HG02678 (cell line): ENCODE data around the gene CUX1.
A peak's percentile ranks its signal among the peaks of the same experiment; 100 is the strongest.
"Not testable (repeated sequence)": the region's sequence is repeated elsewhere in the genome, so short reads cannot be mapped to it uniquely, and the experiment has no call there.

Experiments used
- ATAC-seq: cut with Tn5 transposase; IDR thresholded peaks from one replicate; pipeline ENCODE4 v1.9.1; 2021; ENCODE audit warnings: mild to moderate bottlenecking, moderate library complexity; ENCODE audit not compliant: unreplicated experiment

The CUX1 gene

DNA sequence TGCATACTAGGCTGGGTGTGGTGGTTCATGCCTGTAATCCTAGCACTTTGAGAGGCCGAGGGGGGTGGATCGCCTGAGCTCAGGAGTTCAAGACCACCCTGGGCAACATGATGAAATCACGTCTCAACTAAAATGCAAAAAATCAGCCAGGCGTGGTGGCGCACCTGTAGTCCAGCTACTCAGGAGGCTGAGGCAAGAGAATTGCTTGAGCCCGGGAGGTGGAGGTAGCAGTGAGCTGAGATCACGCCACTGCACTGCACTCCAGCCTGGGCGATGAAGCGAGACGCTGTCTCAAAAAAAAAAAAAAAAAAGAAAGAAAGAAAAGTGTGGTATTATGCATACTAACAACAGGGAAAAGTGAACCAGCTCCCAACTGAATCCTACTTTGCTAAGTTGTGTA is 19.3 kb upstream of the CUX1 start:
- ATAC-seq = not testable (repeated sequence)

DNA sequence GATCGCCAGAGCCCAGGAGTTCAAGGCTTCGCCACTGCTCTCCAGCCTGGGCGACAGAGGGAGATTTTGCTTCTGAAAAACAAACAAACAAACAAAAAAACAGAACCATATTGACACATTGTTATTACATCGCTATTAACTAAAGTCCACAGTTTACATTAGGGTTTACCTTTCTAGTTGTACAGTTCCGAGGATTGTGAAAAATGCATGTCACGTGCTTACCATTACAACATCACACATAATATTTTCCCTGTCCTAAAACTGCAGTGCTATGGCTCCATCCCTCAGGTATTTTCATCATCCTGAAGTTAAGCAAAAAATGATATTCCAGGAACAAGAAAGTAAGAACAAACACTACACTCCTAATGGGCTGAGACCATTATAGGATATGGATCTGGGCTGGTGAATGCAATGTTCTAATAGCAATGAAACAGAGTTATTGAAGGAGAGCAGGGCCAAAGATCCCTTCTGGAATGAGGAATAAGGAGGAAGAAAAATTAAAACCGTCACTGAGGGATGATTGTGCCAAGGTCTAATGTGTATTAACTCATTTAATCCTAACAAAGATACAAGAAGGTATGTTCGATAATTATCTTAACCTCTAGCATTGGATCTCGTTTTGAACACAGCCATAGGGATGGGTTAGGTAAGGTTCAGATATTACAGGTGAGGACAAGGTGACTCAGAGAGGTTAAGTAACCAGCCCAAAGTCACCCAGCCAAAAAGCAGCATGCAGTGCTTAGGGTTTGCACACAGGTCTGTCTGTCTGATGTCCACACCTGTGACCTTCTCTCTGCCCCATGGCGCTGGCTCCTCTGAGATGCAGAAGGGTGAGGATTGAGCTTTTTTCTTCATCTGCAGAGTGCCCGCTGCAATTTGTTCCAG is 14.0 kb upstream of the CUX1 start:
- no peak for ATAC-seq

DNA sequence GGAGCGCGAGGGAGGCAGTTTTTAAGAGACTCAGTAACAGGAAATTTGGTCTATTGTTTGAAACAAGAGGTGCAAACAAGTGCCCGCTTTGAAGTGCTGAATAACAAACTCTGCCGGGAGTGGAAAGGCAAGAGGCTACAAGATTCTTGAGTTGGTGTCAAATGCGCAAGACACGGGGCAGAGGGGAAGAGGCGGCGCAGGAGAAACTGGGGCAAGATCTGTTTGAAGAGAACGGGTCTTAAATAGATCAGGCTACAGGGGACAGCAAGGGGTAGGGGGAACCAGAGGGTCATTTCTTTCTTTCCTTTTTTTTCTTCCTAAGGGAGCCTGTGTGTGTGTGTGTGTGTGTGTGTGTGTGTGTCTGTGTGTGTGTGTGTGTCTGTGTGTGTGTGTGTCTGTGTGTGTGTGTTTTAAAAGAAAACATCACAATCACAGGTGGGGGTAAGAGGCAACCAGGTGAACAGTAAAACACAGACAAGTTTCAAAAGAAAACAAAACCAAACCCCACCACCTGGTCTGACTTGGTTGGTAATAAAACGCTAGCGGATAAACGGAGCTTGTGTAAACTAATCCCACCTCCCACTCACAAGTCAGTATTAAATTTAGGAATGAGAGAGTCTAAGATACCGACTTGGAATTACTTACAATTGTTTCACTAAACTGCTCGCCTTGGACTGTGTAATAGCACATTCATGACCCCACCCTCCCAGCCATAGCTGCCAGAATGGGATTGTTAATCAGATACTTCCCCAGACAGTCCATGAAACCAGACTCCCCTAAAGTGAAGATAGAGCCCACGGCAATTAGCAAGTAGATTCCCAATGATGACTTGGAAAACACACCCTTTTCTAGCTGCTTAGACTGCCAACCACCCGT is 13.1 kb upstream of the CUX1 start:
- ATAC-seq = no peak

DNA sequence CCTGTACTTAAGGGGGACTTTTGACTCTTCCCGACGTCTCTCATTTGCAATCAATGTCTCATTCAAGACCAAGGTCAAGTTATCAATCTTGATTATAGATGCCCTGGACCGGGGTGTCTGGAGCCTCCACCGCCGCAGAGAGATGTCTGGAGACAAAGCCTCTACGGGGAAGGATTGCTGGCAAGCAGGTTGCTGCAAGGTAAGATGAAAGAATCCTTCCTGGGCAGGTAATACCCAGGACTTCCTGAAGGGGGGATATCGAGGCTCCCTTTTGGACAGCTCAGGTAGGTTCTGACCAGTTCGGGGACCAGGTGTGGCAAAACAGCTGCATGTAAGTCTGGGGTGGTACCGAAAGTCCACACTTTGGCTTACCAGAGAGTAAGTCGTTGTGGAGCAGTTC is 12.5 kb upstream of the CUX1 start:
- no peak for ATAC-seq

DNA sequence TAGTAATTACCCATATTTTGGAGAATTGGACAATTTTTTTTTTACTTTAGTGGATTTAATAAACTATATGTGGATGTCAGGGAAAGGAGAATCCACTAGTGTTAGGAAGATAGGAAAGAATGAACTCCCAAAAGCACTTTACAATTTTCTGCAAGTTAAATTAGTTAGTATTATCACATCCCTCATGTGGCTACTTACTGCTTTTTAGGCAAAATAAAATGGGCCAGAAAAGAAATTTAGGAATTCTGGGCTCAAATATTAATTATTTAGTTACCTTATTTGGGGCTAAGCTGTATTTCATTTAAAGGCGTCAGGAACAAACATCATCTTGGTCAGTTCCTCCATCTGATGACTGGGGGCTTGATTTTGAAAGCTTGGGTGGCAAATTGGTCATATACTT is 4.8 kb upstream of the CUX1 start:
- no peak for ATAC-seq

DNA sequence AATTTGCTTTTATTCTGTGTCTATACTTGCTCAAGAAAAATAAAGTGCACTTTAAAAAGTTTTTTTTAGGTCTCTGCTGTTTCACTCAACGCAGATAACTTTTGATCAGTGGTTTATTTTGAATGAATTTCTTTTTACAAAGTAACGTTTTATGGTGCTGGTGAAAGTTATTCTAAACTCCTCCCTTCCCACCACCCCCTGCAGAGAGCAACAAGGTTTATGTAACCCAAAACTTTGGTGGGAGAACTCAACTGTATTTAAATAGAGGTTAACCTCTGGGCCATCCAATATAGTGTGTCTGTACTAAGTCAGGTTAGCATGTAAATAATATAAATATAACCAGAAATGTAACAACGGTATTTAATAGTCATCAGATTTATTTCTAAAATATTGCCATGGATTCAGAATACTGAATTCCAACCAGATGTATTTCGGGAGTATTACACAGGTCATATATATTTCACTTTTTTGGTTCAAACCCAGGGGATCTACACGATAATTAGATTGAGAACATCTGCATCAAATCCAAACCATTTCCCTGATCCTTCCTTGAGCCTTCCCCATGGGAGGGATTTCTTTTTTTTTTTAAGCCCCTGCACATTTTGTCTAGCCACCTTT is 3.9 kb upstream of the CUX1 start:
- ATAC-seq = no peak

DNA sequence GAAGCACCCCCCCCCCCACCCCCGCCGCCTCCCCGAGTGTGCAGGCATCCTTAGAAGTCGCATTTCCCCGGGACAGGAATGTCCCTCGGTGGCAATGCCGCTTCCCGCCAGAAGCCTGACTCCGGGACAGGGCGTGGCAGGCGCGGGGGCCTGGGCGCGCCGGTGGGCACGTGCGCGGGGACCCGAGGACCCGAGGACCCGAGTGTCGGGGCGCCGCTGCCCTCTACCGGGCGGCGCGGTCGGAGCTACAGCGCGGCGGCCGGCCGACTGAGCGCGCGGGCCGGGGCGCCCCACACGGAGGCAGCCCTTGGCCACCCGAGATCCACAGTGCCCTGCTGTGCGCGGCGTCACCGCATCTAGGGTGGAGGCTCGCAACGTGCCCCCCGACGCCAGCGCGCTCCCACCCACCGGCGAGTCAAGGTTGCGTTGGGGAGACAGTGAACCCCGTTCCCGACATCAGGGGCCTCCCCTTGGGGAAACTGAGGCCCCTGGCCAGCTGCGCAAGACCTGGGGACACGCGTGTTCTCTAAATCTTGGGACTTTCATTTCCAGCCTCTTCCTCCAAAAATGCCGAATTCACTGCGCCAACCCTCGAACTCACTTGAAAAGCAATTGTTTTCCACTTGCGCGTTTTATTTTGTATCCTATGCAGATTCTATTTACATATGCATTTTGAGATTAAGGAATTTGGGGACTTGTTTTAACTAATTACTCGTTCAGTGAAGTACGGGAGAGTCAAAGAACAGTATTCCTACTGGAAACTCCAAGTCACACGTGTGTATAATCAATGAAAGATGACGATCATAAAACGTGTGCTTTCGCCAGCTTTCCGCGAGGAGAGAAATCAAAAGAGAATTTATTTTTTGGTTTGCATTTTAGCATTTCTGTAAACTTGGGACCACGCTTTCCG is 3.1 kb upstream of the CUX1 start:
- ATAC-seq = peak; percentile 42

DNA sequence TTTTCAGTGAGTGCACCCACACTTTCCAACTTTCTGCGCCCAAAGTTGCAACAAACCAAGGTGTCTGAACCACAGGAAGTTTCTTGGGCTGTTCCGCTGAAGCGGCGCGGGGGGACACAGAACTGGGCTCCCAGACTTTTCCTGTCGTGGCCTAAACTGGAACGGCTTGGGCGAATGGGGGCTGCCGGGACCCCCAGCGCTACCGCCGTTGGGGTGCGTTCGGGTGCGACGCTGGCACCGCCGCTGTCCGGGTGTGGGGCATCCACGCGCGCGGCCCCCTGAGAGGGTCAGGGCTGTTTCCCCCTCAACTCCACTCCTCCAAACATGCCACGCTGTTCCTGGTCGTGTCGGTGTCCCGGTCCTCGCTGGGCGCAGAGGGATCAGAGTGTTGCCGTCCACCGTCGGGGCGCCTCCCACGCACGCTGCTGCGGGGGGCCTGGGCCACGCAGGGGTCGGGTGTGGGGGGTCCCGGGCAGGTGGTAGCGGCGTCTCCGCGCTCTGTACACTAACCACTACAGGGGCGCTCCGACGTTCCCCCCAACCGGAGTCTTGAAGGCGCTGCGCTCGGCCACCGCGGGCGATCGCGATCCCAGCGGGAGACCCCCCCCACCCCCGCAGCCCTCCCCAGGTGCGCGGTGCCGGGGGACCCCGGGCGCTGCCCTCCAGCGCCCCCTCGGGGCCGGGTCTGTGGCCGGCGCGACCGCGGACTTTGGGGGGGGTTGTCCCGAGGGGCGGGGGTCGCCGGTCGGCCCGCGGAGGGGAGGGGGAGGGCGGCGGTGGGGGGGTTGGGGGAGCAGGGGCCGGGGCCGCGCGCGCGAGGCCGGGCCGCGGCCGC is 2.2 kb upstream of the CUX1 start:
- peak; percentile 43 for ATAC-seq

DNA sequence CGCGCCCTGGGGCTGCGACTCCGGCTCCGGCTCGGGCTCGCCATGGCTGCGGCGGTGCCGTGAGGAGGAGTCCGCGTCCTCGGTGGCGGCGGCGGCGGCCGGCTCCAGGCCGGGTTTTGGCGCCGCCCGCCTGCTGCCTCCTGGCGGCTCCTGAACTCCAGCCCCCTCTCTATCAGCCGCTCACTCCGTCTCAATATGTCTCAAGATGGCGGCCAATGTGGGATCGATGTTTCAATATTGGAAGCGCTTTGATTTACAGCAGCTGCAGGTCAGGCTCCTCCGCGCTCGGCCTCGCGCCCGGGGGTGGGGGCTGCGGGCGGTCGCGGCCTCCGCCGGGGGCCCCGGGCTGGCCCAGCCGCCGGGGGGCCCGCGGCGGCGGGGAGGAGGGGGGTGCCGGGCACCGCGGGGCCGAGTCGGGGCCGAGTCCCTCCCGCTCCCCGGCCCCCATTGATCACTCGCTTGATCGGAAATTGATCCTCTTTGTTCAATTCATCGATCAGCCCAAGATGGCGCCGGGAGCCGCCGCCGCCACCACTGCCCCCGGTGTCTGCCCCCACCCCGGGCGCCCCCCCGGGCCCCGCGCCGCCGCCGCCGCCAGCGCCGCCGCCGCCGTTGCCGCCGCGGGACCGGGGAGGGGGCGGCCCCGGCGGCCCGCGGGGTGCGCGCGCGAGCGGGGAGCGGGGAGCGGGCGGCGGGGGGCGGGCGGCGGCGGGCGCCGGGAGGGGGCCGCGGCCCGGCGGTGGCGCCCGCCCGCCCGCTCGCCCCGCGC is 1.4 kb upstream of the CUX1 start:
- peak; percentile 69 for ATAC-seq

DNA sequence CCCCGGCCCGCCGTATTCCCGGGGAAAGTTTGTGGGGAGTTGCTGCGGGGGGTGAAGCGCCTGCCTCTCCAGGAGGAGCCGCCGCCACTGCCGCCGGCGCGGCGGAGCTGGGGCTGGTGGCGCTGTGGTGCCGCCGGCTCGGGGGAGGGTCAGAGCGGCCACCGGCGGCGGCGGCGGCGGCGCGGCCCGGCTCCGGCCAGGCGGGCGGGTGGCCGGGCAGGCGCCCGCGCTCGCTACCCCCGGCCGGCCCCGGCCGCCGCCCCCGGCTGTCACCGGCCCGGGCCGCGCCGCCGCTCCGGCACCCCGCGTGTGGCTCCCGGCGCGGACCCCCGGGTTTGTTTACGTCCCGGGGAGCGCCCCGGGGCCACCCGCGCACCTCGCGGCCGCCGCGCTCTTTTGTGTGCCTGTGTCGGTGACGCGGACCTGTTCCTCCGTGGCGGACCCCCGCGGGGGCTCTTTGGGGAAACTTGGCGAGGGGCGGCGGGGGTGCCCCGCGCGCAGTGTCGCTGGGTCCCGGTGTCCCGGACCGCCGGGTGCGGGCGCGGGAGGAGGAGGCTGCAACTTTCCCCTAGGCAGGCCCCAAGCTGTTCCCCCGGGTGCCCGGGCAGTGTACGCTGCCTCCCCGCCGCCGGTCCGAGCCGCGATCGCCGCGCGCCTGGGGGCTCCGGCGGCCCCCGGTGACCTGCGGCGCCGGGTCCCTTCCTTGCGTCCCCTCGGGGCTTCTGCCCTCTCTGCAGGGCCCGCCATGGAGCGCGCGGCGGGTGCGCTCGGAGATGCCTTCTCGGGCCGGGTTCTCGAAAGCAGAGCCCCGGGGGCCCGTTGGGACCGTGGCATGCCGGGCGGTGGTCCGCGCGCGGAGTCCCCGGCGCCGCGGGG is 593 bp upstream of the CUX1 start:
- ATAC-seq = peak; percentile 15

DNA sequence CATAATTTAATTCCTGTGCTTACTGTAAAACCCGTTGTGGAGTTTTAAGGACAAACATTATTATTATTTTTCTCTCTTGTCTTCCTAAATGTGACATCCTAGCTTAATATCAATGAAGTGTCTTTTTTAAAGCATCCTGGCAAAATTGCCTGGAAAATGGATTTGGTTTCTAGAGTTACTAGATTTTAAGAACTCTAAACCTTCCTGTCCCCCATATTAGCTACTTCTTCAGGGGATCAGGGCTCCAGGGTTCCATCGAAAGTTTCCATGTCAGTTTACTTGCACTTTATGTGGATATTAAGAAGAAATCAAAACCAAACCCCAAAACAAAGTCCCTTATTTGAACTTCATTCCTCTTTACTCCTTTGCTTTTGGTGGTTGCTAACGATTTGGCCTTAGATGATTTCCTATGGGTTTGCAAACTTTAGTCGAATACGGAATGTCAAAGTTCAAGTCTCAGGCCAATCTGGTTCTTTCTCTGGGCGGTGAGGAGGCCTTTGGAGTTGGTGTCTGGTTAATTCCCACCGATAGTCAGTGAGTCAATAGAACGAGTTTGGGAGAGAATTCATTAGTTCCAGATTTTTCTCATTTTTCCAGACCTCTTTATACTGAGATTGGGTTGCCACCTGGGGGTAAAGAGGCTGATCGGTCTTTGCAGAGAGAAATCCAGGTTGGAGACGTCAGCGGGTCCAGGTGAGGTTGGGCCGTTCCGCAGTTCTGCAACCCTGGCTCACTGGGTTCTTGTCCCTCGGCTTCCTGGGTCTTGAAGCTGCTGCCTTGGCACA is 1.1 kb downstream of the CUX1 start:
- ATAC-seq = no peak

DNA sequence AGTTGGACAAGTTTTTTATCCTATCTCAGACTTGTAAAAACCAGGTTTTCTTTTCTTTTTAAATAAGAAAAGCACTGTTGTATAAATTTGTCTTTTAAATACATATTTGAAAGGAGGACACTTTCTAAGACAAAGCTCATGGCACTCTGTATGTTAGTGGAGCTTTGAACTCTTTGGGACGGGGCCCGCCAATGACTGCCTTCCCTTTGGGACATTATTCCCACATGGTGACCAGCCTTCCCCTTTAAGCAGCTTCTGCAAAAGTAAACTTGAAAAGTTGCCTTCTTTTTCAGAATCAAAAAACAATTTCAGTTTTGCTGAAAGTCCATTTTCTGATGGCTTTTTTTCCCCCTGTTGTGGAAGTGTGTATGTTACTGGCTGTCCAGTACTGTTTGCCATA is 1.8 kb downstream of the CUX1 start:
- no peak for ATAC-seq

DNA sequence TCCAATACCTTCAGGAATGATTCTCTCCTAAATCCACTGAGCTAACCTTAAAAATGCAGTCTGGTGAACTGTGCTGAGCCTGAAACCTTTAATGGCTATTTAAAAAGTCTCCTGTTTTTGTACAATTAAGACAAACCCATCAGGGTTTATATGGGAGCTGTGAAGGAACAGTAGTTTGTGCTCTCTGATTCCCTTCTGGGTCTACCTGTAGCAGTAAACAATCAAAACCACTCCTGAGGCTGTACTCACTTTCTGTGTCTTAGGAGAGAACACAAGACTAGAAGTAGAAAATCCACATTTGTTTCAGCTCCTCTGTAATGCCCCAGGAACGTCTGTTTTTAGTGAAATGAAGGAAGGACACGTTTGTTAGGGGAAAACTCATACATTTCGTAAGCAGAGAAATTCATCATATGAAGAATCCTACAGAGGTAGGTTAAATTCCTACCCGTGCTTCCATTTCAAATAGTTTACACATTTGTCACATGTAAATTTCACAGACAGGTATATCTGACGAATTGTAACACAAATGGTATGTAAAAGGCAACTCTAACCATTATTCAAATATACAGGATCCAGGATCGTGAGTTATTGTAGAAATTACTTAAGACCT is 2.6 kb downstream of the CUX1 start:
- ATAC-seq = no peak

DNA sequence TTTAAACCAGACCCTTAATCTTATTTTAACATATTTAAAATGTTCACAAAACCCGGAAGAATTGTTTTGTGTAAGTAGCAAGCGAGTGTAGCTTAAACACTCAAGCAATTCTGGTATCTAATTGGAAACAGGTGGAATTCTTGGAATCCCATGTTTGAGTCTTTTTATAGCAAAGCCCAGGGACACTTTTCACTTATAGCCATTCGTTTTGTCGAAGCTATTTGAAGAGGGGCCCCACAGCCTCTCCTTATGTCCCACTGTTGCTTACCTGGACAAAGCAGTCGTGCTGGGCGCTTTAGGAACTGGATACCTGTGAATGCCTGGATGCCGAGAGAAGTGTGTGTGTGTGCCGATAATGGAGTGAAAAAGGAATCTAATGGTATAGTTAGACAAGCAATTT is 3.3 kb downstream of the CUX1 start:
- no peak for ATAC-seq

DNA sequence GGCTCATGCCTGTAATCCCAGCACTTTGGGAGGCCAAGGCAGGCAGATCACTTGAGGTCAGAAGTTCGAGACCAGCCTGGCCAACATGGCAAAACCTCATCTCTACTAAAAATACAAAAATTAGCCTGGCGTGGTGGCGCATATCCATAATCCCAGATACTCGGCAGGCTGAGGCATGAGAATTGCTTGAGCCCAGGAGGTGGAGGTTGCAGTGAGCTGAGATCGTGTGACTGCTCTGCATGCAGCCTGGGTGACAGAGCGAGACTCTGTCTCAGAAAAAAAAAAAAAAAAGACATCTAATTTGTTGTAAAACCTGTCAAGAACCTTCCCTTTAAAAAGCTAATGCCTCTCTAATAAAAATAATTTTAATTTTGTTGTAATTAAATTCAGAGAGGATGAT is 5.2 kb downstream of the CUX1 start:
- ATAC-seq = not testable (repeated sequence)

DNA sequence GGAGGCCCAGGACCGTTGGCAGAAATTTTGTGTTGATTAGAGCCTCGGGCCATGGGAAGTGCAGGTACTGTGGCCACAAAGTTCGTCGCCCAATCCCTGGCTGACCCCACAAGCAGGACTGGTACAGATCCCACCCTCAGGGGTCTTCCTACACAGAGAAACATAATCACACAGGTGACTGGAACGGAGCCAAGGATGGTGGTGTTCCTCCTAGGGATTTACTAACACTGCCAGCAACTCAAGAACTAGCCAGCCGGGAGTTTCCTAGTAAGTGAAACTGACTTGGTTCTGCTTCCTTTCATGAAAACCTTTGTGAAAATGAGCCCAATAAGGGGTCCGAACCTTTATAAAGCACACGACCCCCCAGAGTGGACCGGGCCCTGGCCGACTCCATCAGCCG is 5.7 kb downstream of the CUX1 start:
- ATAC-seq = no peak

DNA sequence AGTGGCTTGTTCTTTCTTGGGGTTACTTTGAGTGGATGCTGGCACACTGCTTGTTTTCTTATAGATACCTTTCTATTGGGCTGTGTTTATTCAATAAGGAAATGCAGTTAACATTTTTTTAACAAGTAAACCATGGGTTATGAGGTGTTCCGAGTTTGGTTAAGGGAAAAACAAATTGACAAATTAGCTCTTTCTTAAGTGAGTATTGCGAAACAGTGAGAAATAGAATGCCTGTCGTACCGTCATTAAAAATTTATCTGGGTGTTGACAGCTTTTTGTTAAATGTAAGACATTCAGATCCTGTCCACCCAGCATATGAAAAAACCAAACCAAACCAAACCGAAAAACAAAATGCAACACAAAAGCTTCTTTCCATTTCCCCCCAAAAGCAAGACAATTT is 6.2 kb downstream of the CUX1 start:
- ATAC-seq = no peak
